ENCODE data around the gene SH2D2A. TPM values are rescaled to one million over a fixed set of nuclear protein-coding genes. Genes with fewer than 3 reads are reported as not detected.
"Not testable (repeated sequence)": the region's sequence is repeated elsewhere in the genome, so short reads cannot be mapped to it uniquely, and the experiment has no call there.

The SH2D2A gene
- total and polyA plus RNA-seq, 8 donors = 0.61 to 19.9 (median 1.5) TPM; not detected in 2

DNA sequence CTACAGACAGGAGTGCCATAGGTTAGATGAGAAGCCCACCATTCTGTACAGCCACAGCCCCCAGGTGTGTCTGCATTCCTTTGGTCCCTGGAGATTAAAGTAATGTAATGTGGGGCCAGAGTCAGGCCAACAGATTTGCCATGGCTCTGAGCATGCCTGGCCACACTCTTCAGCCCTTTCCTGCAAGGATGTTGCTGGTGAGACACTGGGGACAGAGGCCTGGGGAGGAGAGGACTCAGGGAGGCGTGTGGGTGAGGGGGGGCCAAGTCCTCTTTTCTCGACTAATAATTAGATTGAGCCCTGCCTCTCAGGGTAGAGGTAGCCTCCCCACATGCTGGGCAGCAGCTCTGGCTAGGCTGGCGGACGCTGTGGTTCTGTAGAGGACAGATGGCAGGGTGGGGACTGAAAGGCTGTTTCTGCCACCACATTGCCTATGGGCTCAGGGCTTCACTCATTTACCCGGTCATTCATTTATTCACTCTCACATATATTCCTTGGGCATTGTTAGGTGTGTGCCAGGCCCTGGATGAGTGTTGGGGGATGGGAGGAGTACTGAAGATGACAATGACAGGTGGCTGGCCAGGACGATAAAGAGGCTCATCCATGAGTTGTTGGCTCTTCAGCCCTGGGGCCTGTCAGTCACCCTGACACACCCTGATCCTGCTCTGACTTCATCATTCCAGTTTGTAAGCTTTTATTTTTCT lies 56.4 kb downstream of the SH2D2A start:
- Histone ChIP-seq H3K4me1 (no peaks in the 10 kb centered on the region), H3K9me3 (no peaks in the 10 kb centered on the region), H3K27ac (no peak overlapping the region), H3K36me3 (no peaks in the 10 kb centered on the region), H3K4me3 (no peak overlapping the region), H3K27me3 (no peaks in the 10 kb centered on the region)
- WGBS, 5 donors = 55 to 67% (median 65%) methylated on average over 6 of the region's 6 CpGs
- DNase-seq = no peak
- TF ChIP-seq POLR2A (IDR thresholded peaks at IDR 0.05) (no peak), EP300 (IDR thresholded peaks at IDR 0.05) (no peak), POLR2AphosphoS5 (IDR thresholded peaks at IDR 0.05) (no peak)
- TF ChIP-seq, protein P1, sequence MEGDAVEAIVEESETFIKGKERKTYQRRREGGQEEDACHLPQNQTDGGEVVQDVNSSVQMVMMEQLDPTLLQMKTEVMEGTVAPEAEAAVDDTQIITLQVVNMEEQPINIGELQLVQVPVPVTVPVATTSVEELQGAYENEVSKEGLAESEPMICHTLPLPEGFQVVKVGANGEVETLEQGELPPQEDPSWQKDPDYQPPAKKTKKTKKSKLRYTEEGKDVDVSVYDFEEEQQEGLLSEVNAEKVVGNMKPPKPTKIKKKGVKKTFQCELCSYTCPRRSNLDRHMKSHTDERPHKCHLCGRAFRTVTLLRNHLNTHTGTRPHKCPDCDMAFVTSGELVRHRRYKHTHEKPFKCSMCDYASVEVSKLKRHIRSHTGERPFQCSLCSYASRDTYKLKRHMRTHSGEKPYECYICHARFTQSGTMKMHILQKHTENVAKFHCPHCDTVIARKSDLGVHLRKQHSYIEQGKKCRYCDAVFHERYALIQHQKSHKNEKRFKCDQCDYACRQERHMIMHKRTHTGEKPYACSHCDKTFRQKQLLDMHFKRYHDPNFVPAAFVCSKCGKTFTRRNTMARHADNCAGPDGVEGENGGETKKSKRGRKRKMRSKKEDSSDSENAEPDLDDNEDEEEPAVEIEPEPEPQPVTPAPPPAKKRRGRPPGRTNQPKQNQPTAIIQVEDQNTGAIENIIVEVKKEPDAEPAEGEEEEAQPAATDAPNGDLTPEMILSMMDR (IDR thresholded peaks at IDR 0.05) = no peak
- intact Hi-C loops (cut with DNase I; ENCODE audit: low total_unique reads) = no loop called here

GRCh38 chr1:156757572-156758253 lies 58.9 kb downstream of the SH2D2A start:
- 86 to 98% (median 92%) methylated on average over 10 of the region's 10 CpGs for WGBS, 5 donors
- H3K4me3 ChIP-seq; H3K9me3 ChIP-seq; DNase-seq; H3K36me3 ChIP-seq; H3K27ac ChIP-seq; H3K27me3 ChIP-seq; intact Hi-C loops (cut with DNase I; ENCODE audit: low total_unique reads): not testable (repeated sequence)
- H3K4me1 ChIP-seq = peaks cover 6 to 16% (median 9%) of the 10 kb centered on the region in 4 donors

DNA sequence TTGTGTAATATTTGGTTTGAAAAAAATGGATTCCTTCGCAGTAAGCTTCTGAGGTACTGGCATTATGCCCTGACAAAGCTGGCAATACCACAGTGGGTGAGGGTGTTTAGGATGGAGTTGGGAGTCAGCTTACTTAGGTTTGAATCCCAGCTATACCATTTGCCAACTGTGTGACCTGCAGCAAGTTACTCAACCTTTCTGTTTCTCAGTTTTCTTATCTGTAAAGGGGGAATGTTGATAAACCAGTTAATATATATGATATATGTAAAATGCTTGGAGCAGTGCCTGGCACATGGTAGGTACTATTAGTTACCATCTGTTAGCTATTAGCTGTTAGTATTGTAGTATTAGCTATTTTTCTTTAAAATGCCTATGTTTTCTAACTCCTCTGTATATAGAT lies 60.3 kb downstream of the SH2D2A start:
- Histone ChIP-seq H3K4me3 (no peak overlapping the region), H3K9me3 (no peaks in the 10 kb centered on the region), H3K27me3 (no peaks in the 10 kb centered on the region), H3K4me1 (peaks cover 9 to 22% (median 14%) of the 10 kb centered on the region in 4 donors), H3K36me3 (no peaks in the 10 kb centered on the region), H3K27ac (no peak overlapping the region)
- TF ChIP-seq POLR2AphosphoS5 (IDR thresholded peaks at IDR 0.05) (no peak), EP300 (IDR thresholded peaks at IDR 0.05) (no peak)
- 85 to 95% (median 88%) methylated on average over 1 of the region's 1 CpG for WGBS, 5 donors
- intact Hi-C loops (cut with DNase I; ENCODE audit: low total_unique reads) = no loop called here
- DNase-seq = no peak

Other genes with a start within 250 kb of the SH2D2A start
- 10 to 100 TPM in 4 of 5 donors, 1 to 10 TPM in 1; 5.2 to 22.2 (median 14.0) TPM for gene IQGAP3, start 244.3 kb downstream of the SH2D2A start, total RNA-seq
- gene IQGAP3, start 244.3 kb downstream of the SH2D2A start, polyA plus RNA-seq = 1 to 10 TPM; 1.2 to 4.7 (median 1.3) TPM
- gene TTC24, start 237.1 kb downstream of the SH2D2A start, total RNA-seq = under 1 TPM in 1 of 5 donors, not detected in 4; 0.55 TPM
- gene TTC24, start 237.1 kb downstream of the SH2D2A start, polyA plus RNA-seq = not detected
- 10 to 100 TPM; 46.1 to 81.1 (median 52.7) TPM for gene NAXE, start 225.1 kb downstream of the SH2D2A start, total RNA-seq
- 10 to 100 TPM; 68.1 to 84.9 (median 71.7) TPM for gene NAXE, start 225.1 kb downstream of the SH2D2A start, polyA plus RNA-seq
- 10 to 100 TPM in 3 of 5 donors, 1 to 10 TPM in 2; 9.0 to 15.6 (median 12.9) TPM for gene GPATCH4, start 215.4 kb downstream of the SH2D2A start, total RNA-seq
- 10 to 100 TPM; 11.2 to 24.1 (median 19.9) TPM for gene GPATCH4, start 215.4 kb downstream of the SH2D2A start, polyA plus RNA-seq
- gene HAPLN2, start 197.4 kb downstream of the SH2D2A start, total RNA-seq = not detected
- under 1 TPM in 2 of 3 donors, not detected in 1; 0.33 to 0.37 TPM for gene HAPLN2, start 197.4 kb downstream of the SH2D2A start, polyA plus RNA-seq
- 10 to 100 TPM in 1 of 5 donors, 1 to 10 TPM in 1, not detected in 3; 5.7 to 39.7 TPM for gene BCAN, start 174.7 kb downstream of the SH2D2A start, total RNA-seq
- gene BCAN, start 174.7 kb downstream of the SH2D2A start, polyA plus RNA-seq = under 1 TPM in 1 of 3 donors, not detected in 2; 0.05 TPM
- 10 to 100 TPM in 2 of 5 donors, 1 to 10 TPM in 3; 3.2 to 22.3 (median 8.9) TPM for gene NES, start 139.4 kb downstream of the SH2D2A start, total RNA-seq
- gene NES, start 139.4 kb downstream of the SH2D2A start, polyA plus RNA-seq = 1 to 10 TPM; 1.7 to 9.0 (median 3.2) TPM
- 1 to 10 TPM in 1 of 5 donors, under 1 TPM in 1, not detected in 3; 0.72 to 2.0 TPM for gene CRABP2, start 111.3 kb downstream of the SH2D2A start, total RNA-seq
- 100 to 1,000 TPM in 1 of 3 donors, 1 to 10 TPM in 2; 6.9 to 207 (median 7.5) TPM for gene CRABP2, start 111.3 kb downstream of the SH2D2A start, polyA plus RNA-seq
- 10 to 100 TPM; 15.2 to 90.2 (median 72.4) TPM for gene METTL25B, start 88.4 kb downstream of the SH2D2A start, total RNA-seq
- gene METTL25B, start 88.4 kb downstream of the SH2D2A start, polyA plus RNA-seq = 10 to 100 TPM; 31.0 to 50.2 (median 43.5) TPM
- 10 to 100 TPM in 3 of 5 donors, 1 to 10 TPM in 2; 4.5 to 65.5 (median 24.3) TPM for gene ISG20L2, start 88.1 kb downstream of the SH2D2A start, total RNA-seq
- gene ISG20L2, start 88.1 kb downstream of the SH2D2A start, polyA plus RNA-seq = 10 to 100 TPM in 2 of 3 donors, 1 to 10 TPM in 1; 7.5 to 12.3 (median 11.0) TPM
- 10 to 100 TPM; 15.6 to 56.8 (median 33.3) TPM for gene MRPL24, start 75.8 kb downstream of the SH2D2A start, total RNA-seq
- 100 to 1,000 TPM in 2 of 3 donors, 10 to 100 TPM in 1; 91.6 to 113 (median 111) TPM for gene MRPL24, start 75.8 kb downstream of the SH2D2A start, polyA plus RNA-seq
- gene HDGF, start 65.2 kb downstream of the SH2D2A start, total RNA-seq = 100 to 1,000 TPM in 4 of 5 donors, 10 to 100 TPM in 1; 81.7 to 214 (median 163) TPM
- 100 to 1,000 TPM; 114 to 165 (median 144) TPM for gene HDGF, start 65.2 kb downstream of the SH2D2A start, polyA plus RNA-seq
- gene PRCC, start 49.3 kb downstream of the SH2D2A start, total RNA-seq = 10 to 100 TPM; 24.0 to 93.0 (median 76.4) TPM
- 10 to 100 TPM; 39.1 to 41.9 (median 40.1) TPM for gene PRCC, start 49.3 kb downstream of the SH2D2A start, polyA plus RNA-seq
- under 1 TPM in 2 of 5 donors, not detected in 3; 0.18 to 0.29 TPM for gene INSRR, start 42.3 kb upstream of the SH2D2A start, total RNA-seq
- under 1 TPM; 0.15 to 0.75 (median 0.33) TPM for gene INSRR, start 42.3 kb upstream of the SH2D2A start, polyA plus RNA-seq
- gene NTRK1, start 44.0 kb upstream of the SH2D2A start, total RNA-seq = under 1 TPM in 2 of 5 donors, not detected in 3; 0.87 to 0.92 TPM
- 1 to 10 TPM in 1 of 3 donors, under 1 TPM in 2; 0.23 to 1.2 (median 1.00) TPM for gene NTRK1, start 44.0 kb upstream of the SH2D2A start, polyA plus RNA-seq
- gene PEAR1, start 76.9 kb upstream of the SH2D2A start, total RNA-seq = 10 to 100 TPM in 1 of 5 donors, 1 to 10 TPM in 4; 2.3 to 16.3 (median 3.5) TPM
- 1 to 10 TPM; 1.2 to 1.7 (median 1.5) TPM for gene PEAR1, start 76.9 kb upstream of the SH2D2A start, polyA plus RNA-seq
- gene LRRC71, start 103.8 kb upstream of the SH2D2A start, total RNA-seq = 1 to 10 TPM in 1 of 5 donors, not detected in 4; 2.2 TPM
- under 1 TPM in 1 of 3 donors, not detected in 2; 0.61 TPM for gene LRRC71, start 103.8 kb upstream of the SH2D2A start, polyA plus RNA-seq
- gene ARHGEF11, start 228.9 kb upstream of the SH2D2A start, total RNA-seq = 100 to 1,000 TPM in 1 of 5 donors, 10 to 100 TPM in 4; 30.4 to 125 (median 36.5) TPM
- 10 to 100 TPM in 1 of 3 donors, 1 to 10 TPM in 2; 6.6 to 11.5 (median 8.6) TPM for gene ARHGEF11, start 228.9 kb upstream of the SH2D2A start, polyA plus RNA-seq

All from stomach (tissue), 9 donors.